HG03457 (cell line): Measurements from ENCODE around the gene GHSR.
"Not testable (repeated sequence)": the region's sequence is repeated elsewhere in the genome, so short reads cannot be mapped to it uniquely, and the experiment has no call there.

Experiments used
- ATAC-seq: cut with Tn5 transposase; IDR thresholded peaks from one replicate; pipeline ENCODE4 v1.9.1; 2021; ENCODE audit warnings: moderate number of reproducible peaks; ENCODE audit not compliant: unreplicated experiment

GHSR gene

DNA sequence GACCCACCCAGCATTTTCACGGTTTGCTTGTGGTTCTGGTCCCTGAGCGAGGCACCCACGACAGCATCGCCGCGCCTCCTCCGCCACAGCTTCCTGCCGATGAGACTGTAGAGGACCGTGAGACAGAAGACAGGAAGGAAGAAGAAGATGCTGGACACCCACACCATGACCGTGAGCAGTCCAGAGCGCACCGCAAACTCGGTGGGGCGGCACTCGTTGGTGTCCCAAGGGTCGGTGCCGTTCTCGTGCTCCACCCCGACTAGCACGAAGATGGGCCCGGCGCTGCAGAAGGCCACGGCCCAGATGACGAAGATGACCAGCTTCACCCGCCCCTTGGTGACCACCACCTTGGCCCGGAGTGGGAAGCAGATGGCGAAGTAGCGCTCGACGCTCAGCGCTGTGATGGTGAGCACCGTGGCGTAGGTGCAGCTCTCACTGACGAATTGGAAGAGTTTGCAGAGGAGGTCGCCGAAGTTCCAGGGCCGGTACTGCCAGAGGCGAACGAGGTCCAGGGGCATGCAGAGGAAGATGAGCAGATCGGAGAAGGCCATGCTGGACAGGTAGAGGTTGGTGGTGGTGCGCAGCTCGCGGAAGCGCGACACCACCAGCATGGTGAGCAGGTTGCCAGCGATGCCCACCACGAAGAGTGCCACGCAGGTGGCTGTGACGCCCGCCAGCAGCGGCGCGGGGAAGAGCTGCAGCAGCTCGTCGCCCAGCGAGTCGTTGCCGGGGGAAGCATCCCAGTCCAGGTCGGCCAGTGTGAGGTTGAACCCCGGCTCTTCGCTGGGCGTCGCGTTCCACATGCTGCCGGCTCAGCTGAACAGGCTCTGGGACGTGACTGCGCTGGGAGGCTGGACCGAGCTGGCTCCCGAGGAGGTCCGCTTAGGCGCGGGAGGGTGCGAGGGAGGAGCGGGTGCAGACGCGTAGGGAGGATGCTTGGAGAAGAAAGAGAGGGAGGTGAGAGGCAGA lies at the start of gene GHSR:
GHSR (minus strand) TSS at position 846 of the 969 bp plus-strand sequence; CDS start at position 803, 43 bp downstream.
- no peak for ATAC-seq

DNA sequence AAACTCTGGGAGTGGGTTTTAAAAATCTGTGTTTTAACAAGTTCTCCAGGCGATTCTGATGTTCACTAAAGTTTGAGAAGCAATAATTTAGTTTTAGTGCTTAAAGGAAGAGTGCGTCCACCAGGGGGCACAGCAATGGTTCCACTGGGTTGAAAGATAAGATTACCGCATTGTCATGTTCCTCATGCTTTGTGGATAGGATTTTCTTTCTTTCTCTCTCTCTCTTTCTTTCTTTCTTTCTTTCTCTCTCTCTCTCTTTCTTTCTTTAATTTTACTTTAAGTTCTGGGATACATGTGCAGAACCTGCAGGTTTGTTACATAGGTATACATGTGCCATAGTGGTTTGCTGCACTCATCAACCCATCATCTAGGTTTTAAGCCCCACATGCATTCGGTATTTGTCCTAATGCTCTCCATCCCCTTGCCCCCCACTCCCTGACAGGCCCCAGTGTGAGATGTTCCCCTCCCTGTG lies 42.0 kb upstream of the GHSR start:
- not testable (repeated sequence) for ATAC-seq

DNA sequence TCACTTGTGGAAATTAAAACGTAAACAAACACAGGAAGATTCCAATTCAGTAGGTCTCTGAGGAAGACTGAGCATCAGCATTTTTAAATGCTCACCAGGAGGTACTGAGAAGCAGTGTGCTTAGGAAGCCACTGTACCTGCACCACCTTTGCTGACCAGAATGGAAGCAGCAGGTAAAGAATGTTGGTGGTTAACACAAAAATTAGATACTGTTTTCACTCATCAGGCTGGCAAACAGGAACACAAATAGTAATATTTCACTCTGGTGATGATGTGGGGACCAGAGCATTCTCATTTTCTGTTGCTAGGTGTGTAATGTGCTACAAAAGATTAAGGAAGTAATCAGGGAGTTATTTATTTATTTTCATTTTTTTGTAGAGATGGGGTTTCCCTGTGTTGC lies 29.9 kb upstream of the GHSR start:
- no peak for ATAC-seq

DNA sequence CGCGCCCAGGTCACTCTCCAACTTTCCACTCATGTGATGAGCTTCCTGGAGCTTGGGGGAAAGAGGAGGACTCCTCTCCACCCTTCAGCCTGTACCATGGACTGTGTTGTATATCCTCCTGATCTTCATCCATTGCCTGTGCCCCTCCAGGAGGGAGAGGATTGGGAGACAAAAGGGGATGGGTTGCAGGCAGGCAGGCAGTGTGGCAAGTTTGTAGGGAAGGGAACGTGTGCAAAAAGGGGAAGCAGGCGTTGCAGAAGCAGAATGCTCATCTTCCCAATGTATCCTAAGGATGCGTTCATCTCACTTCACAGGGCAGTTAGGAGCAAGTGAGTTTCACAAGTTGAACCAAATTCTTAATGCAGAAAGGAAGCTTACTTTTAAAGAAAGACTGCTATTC lies 28.1 kb upstream of the GHSR start:
- ATAC-seq: no peak

GRCh38 chr3:172475703-172476102 lies 27.4 kb upstream of the GHSR start:
- ATAC-seq: no peak

- no peak for ATAC-seq
Measured at GRCh38 chr3:172471903-172472302, 23.6 kb upstream of the GHSR start.

GRCh38 chr3:172470588-172470987 lies 22.3 kb upstream of the GHSR start:
- ATAC-seq: no peak

DNA sequence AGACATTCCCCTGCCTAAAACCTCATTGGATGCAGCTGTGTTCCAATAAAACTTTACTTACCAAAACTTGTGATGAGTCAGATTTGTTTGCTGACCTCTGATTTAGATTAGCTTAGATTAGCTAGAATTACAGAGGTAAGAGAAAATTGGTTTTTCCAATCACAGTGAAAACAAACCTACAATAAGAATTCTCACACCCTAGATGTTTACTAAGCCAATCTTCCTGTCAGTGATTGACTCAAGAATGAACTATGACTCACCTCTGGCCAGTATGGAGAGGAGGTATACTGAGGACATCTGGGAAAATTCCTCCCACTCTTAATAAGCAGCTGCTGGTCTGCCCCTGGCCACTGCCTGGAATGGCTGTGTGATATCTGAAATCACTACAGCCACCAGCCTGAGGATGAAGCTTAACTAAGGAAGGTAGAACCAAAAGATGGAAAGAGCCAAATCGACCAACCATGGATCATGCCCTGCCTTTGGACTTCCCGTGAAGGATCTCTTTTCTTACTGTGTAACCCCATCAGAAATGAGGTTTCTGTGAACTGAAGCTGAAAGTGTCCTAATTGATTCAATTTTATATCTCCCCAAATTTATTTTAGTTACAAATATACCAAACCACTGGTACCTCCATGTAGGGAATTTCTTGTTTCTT lies 19.0 kb upstream of the GHSR start:
- no peak for ATAC-seq

- ATAC-seq: no peak
Measured at GRCh38 chr3:172466553-172467130, 18.4 kb upstream of the GHSR start.

- no peak for ATAC-seq
Measured at GRCh38 chr3:172465281-172465680, 17.0 kb upstream of the GHSR start.

DNA sequence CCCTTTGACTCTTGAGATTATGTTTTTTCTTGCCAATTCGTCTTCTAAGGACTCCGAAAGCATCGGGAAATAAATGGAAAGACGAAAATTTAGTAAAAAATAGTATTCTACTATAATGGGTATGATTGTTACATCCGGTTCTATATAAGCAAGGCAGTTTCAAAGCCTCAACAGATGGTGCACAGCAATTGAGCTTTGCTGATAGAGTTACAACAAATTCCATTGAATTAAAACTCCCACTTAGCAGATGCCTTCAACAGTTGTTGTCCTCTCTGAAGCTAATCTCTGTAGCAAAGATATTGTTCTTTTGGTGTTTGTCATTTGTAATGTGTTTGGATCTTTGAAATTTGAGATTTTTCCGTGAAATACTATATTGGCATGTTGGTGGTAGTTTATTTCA lies 16.1 kb upstream of the GHSR start:
- ATAC-seq: no peak

DNA sequence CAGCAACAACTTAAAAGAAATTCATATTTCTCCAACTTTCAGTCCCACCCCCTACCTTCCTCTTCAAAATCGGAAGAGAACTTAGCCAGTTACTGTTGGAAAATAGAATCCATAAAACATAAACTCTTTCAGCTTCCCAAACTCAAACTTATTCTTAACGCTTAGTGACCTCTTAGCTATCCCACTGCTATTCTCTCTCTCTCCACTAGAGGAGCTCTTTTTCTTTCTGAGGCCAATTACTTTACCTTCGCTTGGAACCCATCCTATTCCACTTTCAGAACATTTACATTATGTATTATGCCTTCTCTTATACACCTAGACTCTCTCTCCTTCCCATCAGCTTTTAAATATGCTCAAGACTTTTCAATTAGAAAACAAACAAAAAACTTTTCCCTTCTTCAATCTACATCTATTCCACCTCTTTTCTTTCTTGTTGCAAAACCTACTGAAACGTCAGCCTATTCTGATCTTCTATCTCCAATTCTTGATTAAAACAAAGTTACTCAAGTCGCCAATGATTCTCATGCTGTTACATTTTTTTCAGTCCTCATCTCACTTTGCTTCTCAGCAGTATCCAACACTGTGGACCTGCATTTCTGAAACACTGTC lies 13.4 kb upstream of the GHSR start:
- ATAC-seq: no peak

GRCh38 chr3:172456404-172456803 lies 8.1 kb upstream of the GHSR start:
- ATAC-seq: no peak

GRCh38 chr3:172454180-172454579 lies 5.9 kb upstream of the GHSR start:
- no peak for ATAC-seq

DNA sequence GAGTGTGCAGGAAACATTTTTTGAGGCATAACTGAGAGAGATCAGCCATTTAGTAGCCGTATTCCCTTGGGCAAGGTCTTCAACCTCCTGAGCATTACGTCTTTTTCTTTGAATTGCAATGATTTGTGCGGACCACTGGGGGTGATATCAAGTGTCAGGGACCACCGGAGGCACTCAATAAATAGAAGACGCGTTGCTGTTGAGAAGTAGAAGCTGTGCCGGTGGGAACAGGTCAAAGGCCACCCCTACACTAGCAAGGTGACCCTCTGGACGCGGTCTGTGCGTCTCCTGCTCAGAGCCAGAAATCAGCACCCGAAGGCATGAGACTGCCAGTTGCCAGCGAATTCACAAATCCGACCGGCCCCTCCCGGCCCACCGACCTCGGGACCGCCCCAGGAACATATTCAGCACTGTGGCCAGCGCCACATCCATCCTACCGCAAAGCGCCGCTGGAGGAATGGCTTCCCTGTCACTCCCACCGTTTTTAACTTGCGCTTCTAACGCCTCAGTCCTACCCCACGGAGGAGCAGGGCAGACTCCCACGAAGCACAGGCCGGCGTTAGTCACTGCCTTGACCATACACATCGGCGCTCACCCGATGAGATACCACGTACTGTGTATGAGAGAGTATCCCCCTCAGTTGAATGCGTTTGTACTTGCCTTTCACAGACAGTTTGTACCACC lies 1.4 kb upstream of the GHSR start:
- ATAC-seq: no peak

- ATAC-seq: no peak
Measured at GRCh38 chr3:172448661-172449465, 607 bp upstream of the GHSR start.

DNA sequence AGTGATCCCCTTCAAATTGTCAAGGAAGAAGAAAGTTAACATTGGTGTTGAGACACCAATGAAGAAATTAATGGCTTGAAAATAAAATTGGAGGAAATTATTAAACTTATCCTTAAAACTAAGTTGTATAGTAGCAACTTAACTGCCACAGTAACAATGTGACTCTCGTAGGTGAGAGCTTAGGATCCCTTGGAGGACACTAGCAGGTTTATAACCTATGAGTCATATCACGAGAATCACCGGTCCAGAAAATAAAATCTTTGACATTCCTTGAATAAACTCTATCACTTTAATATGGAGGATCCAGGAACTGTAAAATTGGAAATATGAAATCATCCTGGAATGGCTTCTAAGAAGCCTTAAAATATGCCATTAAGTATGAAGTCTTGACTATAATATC lies 2.1 kb downstream of the GHSR start:
- ATAC-seq: no peak

- no peak for ATAC-seq
Measured at GRCh38 chr3:172444821-172445220, 3.4 kb downstream of the GHSR start.

DNA sequence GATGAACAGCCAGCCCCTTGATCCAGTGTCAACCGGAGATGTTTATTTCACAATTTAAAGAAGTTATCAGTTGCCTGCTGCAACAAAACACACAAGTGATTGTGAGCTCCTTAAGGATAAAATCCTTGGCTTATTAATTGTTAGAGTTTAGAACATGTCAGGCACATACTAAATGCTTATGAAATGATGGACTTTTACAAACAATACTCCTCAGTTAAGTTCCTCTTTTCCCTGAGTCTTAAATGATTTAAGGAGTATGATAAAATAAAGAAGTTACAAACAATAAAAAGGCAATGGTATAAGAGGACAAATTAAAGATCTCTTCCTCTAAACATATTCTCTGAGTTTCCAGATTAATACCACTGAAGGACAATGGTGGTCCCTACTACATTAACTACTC lies 5.7 kb downstream of the GHSR start:
- ATAC-seq: no peak

DNA sequence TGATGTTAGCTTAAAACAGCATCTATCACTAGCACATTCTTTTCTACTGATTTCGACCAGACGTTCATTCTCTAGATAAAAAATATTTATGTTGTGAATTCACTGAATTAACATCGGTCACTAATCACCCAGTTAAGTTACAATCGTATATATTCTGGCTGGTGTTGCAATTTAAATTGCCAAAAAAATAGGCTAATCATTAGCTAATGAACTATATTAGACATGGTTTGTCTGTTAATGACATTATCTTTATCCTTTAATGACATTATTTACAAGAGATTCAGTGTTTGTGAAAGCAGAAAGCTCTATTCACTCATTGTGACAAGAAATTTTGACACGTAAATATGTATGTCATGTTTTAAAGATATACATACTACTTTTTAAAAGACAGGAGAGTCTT lies 6.7 kb downstream of the GHSR start:
- ATAC-seq: no peak
